Sigmoid colon (tissue), 4 donors: ENCODE results near the gene CYP4F12.

Experiments used
- CTCF ChIP-seq, 4 experiments: fragments of 450-650 bp in 3 of 4; fragments of 200-600 bp in 1 of 4; IDR thresholded peaks; one replicate each; pipeline ENCODE4 v1.5.1; 2016 to 2019; ENCODE audit warnings: antibody characterized with exemption in 4 of 4, mild to moderate bottlenecking in 3 of 4, moderate library complexity in 2 of 4
- EP300 ChIP-seq, 4 donors: sonication (generic); formaldehyde crosslinking; IDR thresholded peaks; one replicate each; pipeline ENCODE4 v1.6.1; 2017; ENCODE audit warnings: antibody characterized with exemption in 4 of 4
- POLR2A ChIP-seq, 2 donors: fragments of 450-650 bp; IDR thresholded peaks; one replicate each; pipeline ENCODE4 v1.6.1; 2016; ENCODE audit warnings: antibody characterized with exemption in 2 of 2, mild to moderate bottlenecking in 2 of 2, moderate library complexity in 2 of 2
- POLR2AphosphoS5 ChIP-seq, 4 donors: sonication (generic); formaldehyde crosslinking; IDR thresholded peaks; one replicate each; pipeline ENCODE4 v1.6.1; 2017; ENCODE audit warnings: antibody characterized with exemption in 4 of 4

DNA sequence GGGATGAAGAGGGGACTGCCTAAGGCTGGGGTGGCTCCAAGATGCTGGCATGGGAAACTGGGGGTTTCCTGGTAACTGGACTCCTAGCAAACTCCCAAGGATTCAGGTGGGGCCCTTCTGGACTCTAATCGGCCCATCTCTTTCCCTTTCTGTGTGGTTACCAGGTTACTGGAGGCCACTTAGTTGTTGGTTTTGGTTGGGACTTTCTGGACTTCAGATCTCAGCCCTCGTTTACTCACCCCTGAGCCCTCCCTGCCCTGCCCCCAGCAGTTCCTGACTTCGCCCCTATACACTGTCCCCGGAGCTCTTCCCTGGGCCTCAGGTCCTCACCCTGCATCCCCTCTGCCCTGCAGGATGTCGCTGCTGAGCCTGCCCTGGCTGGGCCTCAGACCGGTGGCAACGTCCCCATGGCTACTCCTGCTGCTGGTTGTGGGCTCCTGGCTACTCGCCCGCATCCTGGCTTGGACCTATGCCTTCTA, 328 bp downstream of the CYP4F12 start:
- no peak for TF ChIP-seq POLR2AphosphoS5 (IDR thresholded peaks at IDR 0.05)
- TF ChIP-seq CTCF (IDR thresholded peaks at IDR 0.05) = no peak
- no peak for TF ChIP-seq POLR2A (IDR thresholded peaks at IDR 0.05)
- TF ChIP-seq EP300 (IDR thresholded peaks at IDR 0.05) = no peak
